B cell (primary cell): ENCODE measurements around the gene NADK2.
"Not testable (repeated sequence)": the region's sequence is repeated elsewhere in the genome, so short reads cannot be mapped to it uniquely, and the experiment has no call there.

Experiments used
- EZH2 ChIP-seq: IDR thresholded peaks from 2 replicates; pipeline ENCODE4 v1.6.1; 2012; ENCODE audit warnings: borderline replicate concordance, low read depth, mild to moderate bottlenecking, moderate library complexity, low read length; ENCODE audit not compliant: insufficient read depth, poor library complexity, severe bottlenecking
- TF ChIP-seq, protein P1 (sequence below): fragments of 200-600 bp; IDR thresholded peaks from one replicate; pipeline ENCODE4 v1.8.0; 2022; ENCODE audit warnings: antibody characterized with exemption, mild to moderate bottlenecking

GRCh38 chr5:36184408-36184807 is 57.3 kb downstream of the NADK2 start:
- TF ChIP-seq, protein P1, sequence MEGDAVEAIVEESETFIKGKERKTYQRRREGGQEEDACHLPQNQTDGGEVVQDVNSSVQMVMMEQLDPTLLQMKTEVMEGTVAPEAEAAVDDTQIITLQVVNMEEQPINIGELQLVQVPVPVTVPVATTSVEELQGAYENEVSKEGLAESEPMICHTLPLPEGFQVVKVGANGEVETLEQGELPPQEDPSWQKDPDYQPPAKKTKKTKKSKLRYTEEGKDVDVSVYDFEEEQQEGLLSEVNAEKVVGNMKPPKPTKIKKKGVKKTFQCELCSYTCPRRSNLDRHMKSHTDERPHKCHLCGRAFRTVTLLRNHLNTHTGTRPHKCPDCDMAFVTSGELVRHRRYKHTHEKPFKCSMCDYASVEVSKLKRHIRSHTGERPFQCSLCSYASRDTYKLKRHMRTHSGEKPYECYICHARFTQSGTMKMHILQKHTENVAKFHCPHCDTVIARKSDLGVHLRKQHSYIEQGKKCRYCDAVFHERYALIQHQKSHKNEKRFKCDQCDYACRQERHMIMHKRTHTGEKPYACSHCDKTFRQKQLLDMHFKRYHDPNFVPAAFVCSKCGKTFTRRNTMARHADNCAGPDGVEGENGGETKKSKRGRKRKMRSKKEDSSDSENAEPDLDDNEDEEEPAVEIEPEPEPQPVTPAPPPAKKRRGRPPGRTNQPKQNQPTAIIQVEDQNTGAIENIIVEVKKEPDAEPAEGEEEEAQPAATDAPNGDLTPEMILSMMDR = not testable (repeated sequence)
- not testable (repeated sequence) for TF ChIP-seq EZH2
